ENCODE results near the gene GORASP2.

DNA sequence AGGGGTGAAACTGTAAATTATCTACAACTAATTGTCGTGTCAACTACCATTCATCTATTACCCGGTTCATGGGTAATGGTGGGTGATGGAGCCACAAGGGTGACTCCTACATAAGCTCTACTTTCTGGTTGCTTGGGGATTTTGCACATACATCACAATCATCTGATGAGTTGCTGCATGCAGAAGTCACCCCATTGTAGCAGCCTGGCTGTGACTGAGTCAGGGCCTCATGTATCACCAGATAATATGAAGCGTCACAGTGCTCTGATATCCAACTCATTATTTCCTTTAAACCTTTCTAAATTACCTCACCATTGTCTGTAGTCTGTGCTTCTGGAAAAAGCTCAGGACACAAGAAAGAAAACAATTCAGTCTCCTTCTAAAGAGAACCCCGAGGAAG, 32.4 kb upstream of the GORASP2 start:
- TF ChIP-seq POLR2AphosphoS5 (IDR thresholded peaks at IDR 0.05; ENCODE audit: borderline replicate concordance, low read depth, low read length) (no peak), EZH2 (IDR thresholded peaks at IDR 0.05) (no peak)
